AG04450 (cell line): Measurements from ENCODE around the gene PDE3A. TPM values are rescaled to one million over a fixed set of nuclear protein-coding genes. Genes with fewer than 3 reads are reported as not detected.

Experiments used
- CTCF ChIA-PET: fragments of 300-600, 350-600 bp; formaldehyde crosslinking; extraction: SDS; loops from one replicate; lab custom pipeline; 2022; ENCODE audit warnings: antibody characterized with exemption, inconsistent platforms; lab: Charles Lee
- POLR2A ChIA-PET: fragments of 350-600 bp; formaldehyde crosslinking; extraction: SDS; loops from one replicate; lab custom pipeline; 2021; ENCODE audit warnings: antibody characterized with exemption, inconsistent platforms; lab: Yijun Ruan, JAX
- DNase-seq: peaks from one replicate; pipeline ENCODE4 v3.0.0-alpha.2; 2011; ENCODE audit warnings: low read depth, low spot score
- H3K27ac ChIP-seq: one replicate; pipeline ENCODE4 v1.5.1; 2012; ENCODE audit warnings: low read depth, low read length, control low read depth
- H3K27me3 ChIP-seq: one replicate; pipeline ENCODE4 v1.6.0; 2012; ENCODE audit warnings: low read length; ENCODE audit not compliant: control insufficient read depth, insufficient read depth
- H3K4me3 ChIP-seq: 2 replicates; pipeline ENCODE4 v1.5.1; 2011; ENCODE audit warnings: mild to moderate bottlenecking, low read depth, low read length, control low read depth
- H3K9me3 ChIP-seq: 2 replicates; pipeline ENCODE4 v1.5.1; 2012; ENCODE audit warnings: low read length; ENCODE audit not compliant: control insufficient read depth, insufficient read depth
- polyA plus RNA-seq: library from polyadenylated mRNA; depleted of rRNA; stranded (reverse); fragments of >200 nt; gene quantifications from 2 replicates; pipeline ENCODE4 v1.2.3, GENCODE V29; 2011
- TF ChIP-seq, protein P1 (sequence below): IDR thresholded peaks from 2 replicates; pipeline ENCODE4 v1.5.1; 2011; ENCODE audit warnings: low read depth, low read length, control low read depth, inconsistent platforms

The PDE3A gene
- polyA plus RNA-seq, 1 experiment, result 0.10 TPM

- H3K27me3 ChIP-seq, result no peaks in the 10 kb centered on the region
- no peak for DNase-seq
- H3K4me3 ChIP-seq, result no peak within 1 kb of the TSS
- H3K9me3 ChIP-seq, result no peaks in the 10 kb centered on the region
- POLR2A ChIA-PET, result no interaction called here
- TF ChIP-seq, protein P1, sequence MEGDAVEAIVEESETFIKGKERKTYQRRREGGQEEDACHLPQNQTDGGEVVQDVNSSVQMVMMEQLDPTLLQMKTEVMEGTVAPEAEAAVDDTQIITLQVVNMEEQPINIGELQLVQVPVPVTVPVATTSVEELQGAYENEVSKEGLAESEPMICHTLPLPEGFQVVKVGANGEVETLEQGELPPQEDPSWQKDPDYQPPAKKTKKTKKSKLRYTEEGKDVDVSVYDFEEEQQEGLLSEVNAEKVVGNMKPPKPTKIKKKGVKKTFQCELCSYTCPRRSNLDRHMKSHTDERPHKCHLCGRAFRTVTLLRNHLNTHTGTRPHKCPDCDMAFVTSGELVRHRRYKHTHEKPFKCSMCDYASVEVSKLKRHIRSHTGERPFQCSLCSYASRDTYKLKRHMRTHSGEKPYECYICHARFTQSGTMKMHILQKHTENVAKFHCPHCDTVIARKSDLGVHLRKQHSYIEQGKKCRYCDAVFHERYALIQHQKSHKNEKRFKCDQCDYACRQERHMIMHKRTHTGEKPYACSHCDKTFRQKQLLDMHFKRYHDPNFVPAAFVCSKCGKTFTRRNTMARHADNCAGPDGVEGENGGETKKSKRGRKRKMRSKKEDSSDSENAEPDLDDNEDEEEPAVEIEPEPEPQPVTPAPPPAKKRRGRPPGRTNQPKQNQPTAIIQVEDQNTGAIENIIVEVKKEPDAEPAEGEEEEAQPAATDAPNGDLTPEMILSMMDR, result no peak
- H3K27ac ChIP-seq, result no peak within 1 kb of the TSS
- CTCF ChIA-PET, result no interaction called here
These were observed 326.9 kb downstream of the PDE3A start, which contains the start of gene SLCO1C1 for GRCh38 chr12:20695232-20695631. Gene SLCO1C1 (plus strand): TSS chr12:20695332. CDS start chr12:20699577, 4,245 bp downstream.

DNA sequence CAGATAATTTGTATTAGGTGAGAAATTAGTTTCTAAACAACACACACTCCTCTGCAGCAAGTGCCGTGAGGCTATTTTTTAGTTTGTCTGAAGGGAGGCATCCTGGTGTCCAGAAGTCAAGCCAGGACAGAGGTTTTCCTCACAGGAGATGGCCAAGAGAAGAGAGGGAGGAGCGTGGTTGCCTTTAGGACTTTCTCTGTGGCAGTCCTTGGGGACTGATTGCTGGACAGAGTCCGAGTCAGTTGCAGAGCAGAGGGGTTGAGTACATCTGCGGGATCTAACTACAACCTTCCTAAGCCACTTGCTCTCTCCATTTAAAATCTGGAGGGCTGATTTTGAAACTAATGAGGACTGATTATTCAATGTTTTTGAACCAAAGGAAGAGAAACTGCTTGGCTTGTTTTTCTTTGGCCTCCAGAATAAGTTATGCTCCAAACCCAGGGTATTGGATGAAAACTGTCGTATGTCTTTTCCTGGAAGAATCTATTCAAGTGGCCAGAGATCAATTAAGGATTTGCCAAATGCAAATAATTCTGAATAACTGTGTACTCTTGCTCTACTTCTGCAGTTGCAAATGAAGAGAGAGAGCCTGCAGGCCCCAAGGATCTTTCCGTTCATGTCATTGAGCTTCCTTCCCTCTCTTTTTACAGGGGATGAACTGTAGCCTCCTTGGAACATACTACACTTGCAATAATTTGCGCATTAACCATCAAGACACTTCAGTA, 328.0 kb downstream of the PDE3A start:
- POLR2A ChIA-PET, result no interaction called here
- H3K4me3 ChIP-seq, result no peak overlapping the region
- TF ChIP-seq, protein P1, result no peak
- no peaks in the 10 kb centered on the region for H3K27me3 ChIP-seq
- no peak for DNase-seq
- H3K27ac ChIP-seq, result no peak overlapping the region
- CTCF ChIA-PET, result no interaction called here
- H3K9me3 ChIP-seq, result no peaks in the 10 kb centered on the region

GRCh38 chr12:20701106-20701505, 332.8 kb downstream of the PDE3A start:
- TF ChIP-seq, protein P1, result no peak
- Histone ChIP-seq H3K27me3 (no peaks in the 10 kb centered on the region), H3K27ac (no peak overlapping the region), H3K4me3 (no peak overlapping the region), H3K9me3 (no peaks in the 10 kb centered on the region)
- no peak for DNase-seq
- CTCF ChIA-PET, result no interaction called here
- POLR2A ChIA-PET, result no interaction called here

- no peaks in the 10 kb centered on the region for H3K9me3 ChIP-seq
- no peak for DNase-seq
- ChIA-PET CTCF (no interaction called here), POLR2A (no interaction called here)
- TF ChIP-seq, protein P1, result no peak
- H3K27ac ChIP-seq, result no peak overlapping the region
- H3K4me3 ChIP-seq, result no peak overlapping the region
- H3K27me3 ChIP-seq, result no peaks in the 10 kb centered on the region
These were observed 336.5 kb downstream of the PDE3A start for GRCh38 chr12:20704860-20705259.

GRCh38 chr12:20711846-20712245, 343.5 kb downstream of the PDE3A start:
- TF ChIP-seq, protein P1, result no peak
- ChIA-PET CTCF (no interaction called here), POLR2A (no interaction called here)
- Histone ChIP-seq H3K27ac (no peak overlapping the region), H3K9me3 (no peaks in the 10 kb centered on the region; the same call in 1 of the 2 replicates), H3K4me3 (no peak overlapping the region), H3K27me3 (no peaks in the 10 kb centered on the region)
- no peak for DNase-seq
